Liver (tissue), 3 donors: Measurements from ENCODE around the gene ATXN1.

Experiments
- ATF3 ChIP-seq: IDR thresholded peaks from 2 replicates; pipeline ENCODE4 v1.6.1; 2016; ENCODE audit warnings: antibody characterized with exemption
- CTCF ChIP-seq: fragments of 150-350 bp; IDR thresholded peaks from 2 replicates; pipeline ENCODE4 v1.5.1; 2017; ENCODE audit warnings: improper control_type of control experiment, low read depth, low read length; ENCODE audit not compliant: missing input control
- HNF4A ChIP-seq, 2 donors: conservative IDR thresholded peaks; 2 replicates each; pipeline ENCODE4 v1.6.1; 2016; ENCODE audit warnings: antibody characterized with exemption in 2 of 2, mild to moderate bottlenecking in 2 of 2
- HNF4G ChIP-seq: IDR thresholded peaks from 2 replicates; pipeline ENCODE4 v1.6.1; 2016; ENCODE audit warnings: antibody characterized with exemption
- TAF1 ChIP-seq: conservative IDR thresholded peaks from 2 replicates; pipeline ENCODE4 v1.6.1; 2016; ENCODE audit warnings: antibody characterized with exemption, mild to moderate bottlenecking
- YY1 ChIP-seq: IDR thresholded peaks from 2 replicates; pipeline ENCODE4 v1.6.1; 2016; ENCODE audit warnings: antibody characterized with exemption, mild to moderate bottlenecking
- TF ChIP-seq, protein P1 (sequence below): IDR thresholded peaks from 2 replicates; pipeline ENCODE4 v1.6.1; 2016; ENCODE audit warnings: antibody characterized with exemption, mild to moderate bottlenecking
- TF ChIP-seq, protein P2 (sequence below): IDR thresholded peaks from 2 replicates; pipeline ENCODE4 v1.6.1; 2016; ENCODE audit warnings: antibody characterized with exemption
- donor health status: healthy.
- donor health status: healthy.

DNA sequence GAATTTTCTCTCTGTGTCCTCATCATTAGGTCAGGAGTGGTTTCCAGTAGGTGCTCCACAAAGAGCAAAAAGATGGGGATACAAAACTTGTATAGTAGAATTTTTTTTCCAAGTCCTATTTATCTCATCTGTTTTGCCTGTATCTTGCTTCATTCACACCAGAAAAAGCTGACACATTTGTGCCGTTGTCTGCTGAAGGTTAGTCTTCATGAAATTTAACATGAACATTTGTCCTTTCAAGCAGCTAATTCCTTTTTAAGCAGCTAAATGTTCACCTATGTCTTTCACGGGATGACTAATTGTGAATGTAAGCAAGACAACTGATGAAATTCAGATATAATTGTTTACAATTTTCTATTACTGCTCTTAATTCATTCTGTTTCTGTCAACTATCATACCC lies 83.8 kb downstream of the ATXN1 start:
- no peak for TF ChIP-seq CTCF
- TF ChIP-seq HNF4A (conservative IDR thresholded peaks at IDR 0.05) = no peak
- TF ChIP-seq YY1 = no peak
- TF ChIP-seq, protein P1, sequence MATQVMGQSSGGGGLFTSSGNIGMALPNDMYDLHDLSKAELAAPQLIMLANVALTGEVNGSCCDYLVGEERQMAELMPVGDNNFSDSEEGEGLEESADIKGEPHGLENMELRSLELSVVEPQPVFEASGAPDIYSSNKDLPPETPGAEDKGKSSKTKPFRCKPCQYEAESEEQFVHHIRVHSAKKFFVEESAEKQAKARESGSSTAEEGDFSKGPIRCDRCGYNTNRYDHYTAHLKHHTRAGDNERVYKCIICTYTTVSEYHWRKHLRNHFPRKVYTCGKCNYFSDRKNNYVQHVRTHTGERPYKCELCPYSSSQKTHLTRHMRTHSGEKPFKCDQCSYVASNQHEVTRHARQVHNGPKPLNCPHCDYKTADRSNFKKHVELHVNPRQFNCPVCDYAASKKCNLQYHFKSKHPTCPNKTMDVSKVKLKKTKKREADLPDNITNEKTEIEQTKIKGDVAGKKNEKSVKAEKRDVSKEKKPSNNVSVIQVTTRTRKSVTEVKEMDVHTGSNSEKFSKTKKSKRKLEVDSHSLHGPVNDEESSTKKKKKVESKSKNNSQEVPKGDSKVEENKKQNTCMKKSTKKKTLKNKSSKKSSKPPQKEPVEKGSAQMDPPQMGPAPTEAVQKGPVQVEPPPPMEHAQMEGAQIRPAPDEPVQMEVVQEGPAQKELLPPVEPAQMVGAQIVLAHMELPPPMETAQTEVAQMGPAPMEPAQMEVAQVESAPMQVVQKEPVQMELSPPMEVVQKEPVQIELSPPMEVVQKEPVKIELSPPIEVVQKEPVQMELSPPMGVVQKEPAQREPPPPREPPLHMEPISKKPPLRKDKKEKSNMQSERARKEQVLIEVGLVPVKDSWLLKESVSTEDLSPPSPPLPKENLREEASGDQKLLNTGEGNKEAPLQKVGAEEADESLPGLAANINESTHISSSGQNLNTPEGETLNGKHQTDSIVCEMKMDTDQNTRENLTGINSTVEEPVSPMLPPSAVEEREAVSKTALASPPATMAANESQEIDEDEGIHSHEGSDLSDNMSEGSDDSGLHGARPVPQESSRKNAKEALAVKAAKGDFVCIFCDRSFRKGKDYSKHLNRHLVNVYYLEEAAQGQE = no peak
- TF ChIP-seq, protein P2, sequence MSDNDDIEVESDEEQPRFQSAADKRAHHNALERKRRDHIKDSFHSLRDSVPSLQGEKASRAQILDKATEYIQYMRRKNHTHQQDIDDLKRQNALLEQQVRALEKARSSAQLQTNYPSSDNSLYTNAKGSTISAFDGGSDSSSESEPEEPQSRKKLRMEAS = no peak
- no peak for TF ChIP-seq HNF4G
- no peak for TF ChIP-seq TAF1
- no peak for TF ChIP-seq ATF3
